IMR-90 (cell line): ENCODE results near the gene BFSP1. TPM values are rescaled to one million over a fixed set of nuclear protein-coding genes. Genes with fewer than 3 reads are reported as not detected.

Experiments used
- ATAC-seq: fragments of 200-7000 bp; cut with Tn5 transposase; 2 replicates; pipeline ENCODE4 v1.9.1; 2020; ENCODE audit warnings: low read depth, mild to moderate bottlenecking, moderate library complexity
- BruUV-seq: library from RNA; stranded (reverse); fragments of 400-500 nt; replicated peaks from 2 replicates; lab custom pipeline; 2021; lab: Mats Ljungman, UMichigan
- CTCF ChIA-PET: fragments of 300-600 bp; formaldehyde crosslinking; extraction: SDS; loops from one replicate; lab custom pipeline; 2021; ENCODE audit warnings: antibody characterized with exemption; lab: Yijun Ruan, JAX
- POLR2A ChIA-PET: fragments of 300-600 bp; sonication (Branson Sonifier 250); formaldehyde crosslinking; loops from one replicate; lab custom pipeline; 2022; ENCODE audit warnings: antibody characterized with exemption; ENCODE audit not compliant: unreplicated experiment; lab: Charles Lee
- DNase-seq: peaks from one replicate; pipeline ENCODE4 v3.0.0; 2013
- H2AFZ ChIP-seq: replicated peaks from 2 replicates; pipeline ENCODE3; 2013; ENCODE audit warnings: low read length, mild to moderate bottlenecking; ENCODE audit not compliant: poor library complexity
- H2AK5ac ChIP-seq: 2 replicates; pipeline ENCODE4 v1.6.1; 2013; ENCODE audit warnings: low read depth, low read length, inconsistent platforms
- H2AK9ac ChIP-seq: replicated peaks from 2 replicates; pipeline ENCODE3; 2013; ENCODE audit warnings: mild to moderate bottlenecking, low read depth, low read length, moderate library complexity; ENCODE audit not compliant: poor library complexity
- H2BK120ac ChIP-seq: 2 replicates; pipeline ENCODE4 v1.6.1; 2013; ENCODE audit warnings: low read depth, low read length, inconsistent platforms
- H2BK15ac ChIP-seq: 3 replicates; pipeline ENCODE4 v1.6.1; 2013; ENCODE audit warnings: low read depth, low read length, inconsistent platforms
- H2BK20ac ChIP-seq: 2 replicates; pipeline ENCODE4 v1.6.1; 2013; ENCODE audit warnings: low read depth, mild to moderate bottlenecking, inconsistent platforms, low read length, moderate library complexity
- H2BK5ac ChIP-seq: 2 replicates; pipeline ENCODE4 v1.6.1; 2013; ENCODE audit warnings: mild to moderate bottlenecking, low read depth, low read length, inconsistent platforms; ENCODE audit not compliant: poor library complexity, severe bottlenecking
- H3K14ac ChIP-seq: replicated peaks from 2 replicates; pipeline ENCODE4 v1.6.1; 2013; ENCODE audit warnings: low read depth, low read length, inconsistent platforms
- H3K18ac ChIP-seq: 2 replicates; pipeline ENCODE4 v1.6.1; 2013; ENCODE audit warnings: low read depth, low read length, control low read depth
- H3K23ac ChIP-seq: 2 replicates; pipeline ENCODE4 v1.6.1; 2013; ENCODE audit warnings: low read depth, low read length, inconsistent platforms
- H3K27ac ChIP-seq: 2 replicates; pipeline ENCODE4 v1.5.1; 2013; ENCODE audit warnings: mild to moderate bottlenecking, control low read depth, low read length; ENCODE audit not compliant: insufficient read depth
- H3K27me3 ChIP-seq: 2 replicates; pipeline ENCODE4 v1.6.1; 2013; ENCODE audit warnings: low read length; ENCODE audit not compliant: control insufficient read depth, insufficient read depth
- H3K36me3 ChIP-seq: 2 replicates; pipeline ENCODE4 v1.6.1; 2013; ENCODE audit warnings: low read length, mixed read lengths; ENCODE audit not compliant: control insufficient read depth, insufficient read depth
- H3K4ac ChIP-seq: 2 replicates; pipeline ENCODE4 v1.6.1; 2013; ENCODE audit warnings: low read depth, low read length, inconsistent platforms
- H3K4me1 ChIP-seq: 2 replicates; pipeline ENCODE4 v1.6.1; 2013; ENCODE audit warnings: low read length, mixed read lengths; ENCODE audit not compliant: control insufficient read depth, insufficient read depth
- H3K4me2 ChIP-seq: 2 replicates; pipeline ENCODE4 v1.6.1; 2013; ENCODE audit warnings: low read depth, mild to moderate bottlenecking, control low read depth, low read length, moderate library complexity
- H3K4me3 ChIP-seq: 2 replicates; pipeline ENCODE4 v1.5.1; 2013; ENCODE audit warnings: low read depth, mild to moderate bottlenecking, control low read depth, low read length, moderate library complexity; ENCODE audit not compliant: insufficient read depth
- H3K56ac ChIP-seq: 2 replicates; pipeline ENCODE4 v1.6.1; 2013; ENCODE audit warnings: low read length, inconsistent platforms; ENCODE audit not compliant: insufficient read depth; ENCODE audit errors: extremely low read depth
- H3K79me1 ChIP-seq, 2 experiments: 2 replicates each; pipeline ENCODE4 v1.6.1; 2013; ENCODE audit warnings: low read length in 2 of 2, inconsistent platforms in 1 of 2, low read depth in 1 of 2
- H3K9ac ChIP-seq: 2 replicates; pipeline ENCODE4 v1.6.1; 2013; ENCODE audit warnings: low read depth, low read length, control low read depth
- H3K9me1 ChIP-seq: 2 replicates; pipeline ENCODE4 v1.6.1; 2013; ENCODE audit warnings: low read length, inconsistent platforms; ENCODE audit not compliant: insufficient read depth
- H3K9me3 ChIP-seq: 2 replicates; pipeline ENCODE4 v1.6.1; 2013; ENCODE audit warnings: low read length; ENCODE audit not compliant: control insufficient read depth, insufficient read depth
- H4K20me1 ChIP-seq: 2 replicates; pipeline ENCODE4 v1.6.1; 2013; ENCODE audit warnings: low read length, inconsistent platforms; ENCODE audit not compliant: insufficient read depth
- H4K5ac ChIP-seq: 2 replicates; pipeline ENCODE4 v1.6.1; 2013; ENCODE audit warnings: mild to moderate bottlenecking, low read depth, low read length, control low read depth
- H4K8ac ChIP-seq, 2 experiments: 2 replicates each; pipeline ENCODE4 v1.6.1; 2013; ENCODE audit warnings: low read depth in 2 of 2, low read length in 2 of 2, control low read depth in 1 of 2, inconsistent platforms in 1 of 2
- H4K91ac ChIP-seq: 2 replicates; pipeline ENCODE4 v1.6.1; 2013; ENCODE audit warnings: low read depth, low read length, inconsistent platforms; ENCODE audit not compliant: insufficient read depth
- CEBPB ChIP-seq: IDR thresholded peaks from 2 replicates; pipeline ENCODE4 v1.6.1; 2012; ENCODE audit warnings: low read depth, low read length, improper control_type of control experiment
- CHD1 ChIP-seq: IDR thresholded peaks from 2 replicates; pipeline ENCODE4 v1.6.1; 2012; ENCODE audit warnings: low read depth, low read length, improper control_type of control experiment
- ELK1 ChIP-seq: fragments of 150-350 bp; IDR thresholded peaks from 2 replicates; pipeline ENCODE4 v1.6.1; 2016; ENCODE audit warnings: low read depth, mild to moderate bottlenecking, low read length, moderate library complexity, borderline replicate concordance
- FOS ChIP-seq: fragments of 150-350 bp; IDR thresholded peaks from 2 replicates; pipeline ENCODE4 v1.6.1; 2016; ENCODE audit warnings: low read depth, low read length
- MAFK ChIP-seq: IDR thresholded peaks from 2 replicates; pipeline ENCODE4 v1.6.1; 2012; ENCODE audit warnings: low read depth, low read length, improper control_type of control experiment
- MAZ ChIP-seq: IDR thresholded peaks from 2 replicates; pipeline ENCODE4 v1.6.1; 2012; ENCODE audit warnings: low read depth, mild to moderate bottlenecking, low read length, improper control_type of control experiment, moderate library complexity, borderline replicate concordance
- MXI1 ChIP-seq: IDR thresholded peaks from 2 replicates; pipeline ENCODE4 v1.6.1; 2012; ENCODE audit warnings: low read depth, mild to moderate bottlenecking, low read length, moderate library complexity, borderline replicate concordance
- POLR2A ChIP-seq: IDR thresholded peaks from 2 replicates; pipeline ENCODE4 v1.6.1; 2012; ENCODE audit warnings: mild to moderate bottlenecking, low read depth, low read length
- RCOR1 ChIP-seq: IDR thresholded peaks from 2 replicates; pipeline ENCODE4 v1.6.1; 2012; ENCODE audit warnings: mild to moderate bottlenecking, low read length, improper control_type of control experiment; ENCODE audit not compliant: insufficient replicate concordance
- RFX5 ChIP-seq: IDR thresholded peaks from 2 replicates; pipeline ENCODE4 v1.8.0; 2012; ENCODE audit warnings: low read depth, mild to moderate bottlenecking, low read length, moderate library complexity
- SMC3 ChIP-seq: fragments of 150-350 bp; IDR thresholded peaks from 2 replicates; pipeline ENCODE4 v1.6.1; 2016; ENCODE audit warnings: low read depth, mild to moderate bottlenecking, antibody characterized with exemption, low read length, moderate library complexity
- dilution Hi-C: fragments of 300-500 bp; cut with HindIII; formaldehyde crosslinking; loops from one replicate; pipeline ENCODE4 v1.14.3; 2018; ENCODE audit warnings: low sequenced_read_pairs; ENCODE audit not compliant: unreplicated experiment
- in situ Hi-C: fragments of 300-500 bp; cut with MboI; formaldehyde crosslinking; loops from 3 replicates; pipeline ENCODE4 v1.14.3; 2019; ENCODE audit warnings: low sequenced_read_pairs, inconsistent platforms, mixed read lengths
- intact Hi-C: fragments of 100-400 bp; cut with micrococcal nuclease; formaldehyde crosslinking; loops from 2 replicates; pipeline ENCODE4 v1.10.0; 2022
- polyA plus RNA-seq, 3 experiments: library from polyadenylated mRNA; depleted of rRNA; stranded (reverse); fragments of >200 nt; gene quantifications; 2 replicates each; pipeline ENCODE4 v1.2.3, GENCODE V29; 2012; ENCODE audit warnings: low replicate concordance in 1 of 3
- total RNA-seq: library from RNA; depleted of rRNA; stranded (reverse); fragments of >200 nt; gene quantifications from 2 replicates; pipeline ENCODE4 v1.2.3, GENCODE V29; 2012
- TF ChIP-seq, protein P1 (sequence below): conservative IDR thresholded peaks from 2 replicates; pipeline ENCODE4 v1.5.1; 2012; ENCODE audit warnings: mild to moderate bottlenecking, low read depth, low read length, improper control_type of control experiment

The BFSP1 gene
- total and polyA plus RNA-seq, 2 of the 4 experiments (the other 2 are of a cell fraction), result 1.1 to 2.0 TPM

GRCh38 chr20:17529586-17529985, 1.6 kb downstream of the BFSP1 start:
- 0 out of 2 replicates have a peak, but pooled peaks cover 2% of the 10 kb centered on the region for H3K4me1 ChIP-seq
- dilution Hi-C loops, result no loop called here
- H2BK120ac ChIP-seq, result no peak overlapping the region
- H3K36me3 ChIP-seq, result no peaks in the 10 kb centered on the region
- no peaks in the 10 kb centered on the region; the same call in 1 of the 2 replicates for H3K9me1 ChIP-seq
- no peak overlapping the region for H3K4me2 ChIP-seq
- H3K27me3 ChIP-seq, result 0 out of 2 replicates have a peak, but pooled peaks cover 1% of the 10 kb centered on the region
- no TSS peak for BruUV-seq
- H3K18ac ChIP-seq, result no peak overlapping the region
- H3K23ac ChIP-seq, result no peak overlapping the region
- POLR2A ChIA-PET, result no interaction called here
- TF ChIP-seq SMC3 (no peak), MXI1 (no peak), RCOR1 (no peak), ELK1 (no peak), POLR2A (no peak), CHD1 (no peak), FOS (no peak), CEBPB (no peak), MAZ (no peak), MAFK (no peak), RFX5 (no peak)
- TF ChIP-seq, protein P1, sequence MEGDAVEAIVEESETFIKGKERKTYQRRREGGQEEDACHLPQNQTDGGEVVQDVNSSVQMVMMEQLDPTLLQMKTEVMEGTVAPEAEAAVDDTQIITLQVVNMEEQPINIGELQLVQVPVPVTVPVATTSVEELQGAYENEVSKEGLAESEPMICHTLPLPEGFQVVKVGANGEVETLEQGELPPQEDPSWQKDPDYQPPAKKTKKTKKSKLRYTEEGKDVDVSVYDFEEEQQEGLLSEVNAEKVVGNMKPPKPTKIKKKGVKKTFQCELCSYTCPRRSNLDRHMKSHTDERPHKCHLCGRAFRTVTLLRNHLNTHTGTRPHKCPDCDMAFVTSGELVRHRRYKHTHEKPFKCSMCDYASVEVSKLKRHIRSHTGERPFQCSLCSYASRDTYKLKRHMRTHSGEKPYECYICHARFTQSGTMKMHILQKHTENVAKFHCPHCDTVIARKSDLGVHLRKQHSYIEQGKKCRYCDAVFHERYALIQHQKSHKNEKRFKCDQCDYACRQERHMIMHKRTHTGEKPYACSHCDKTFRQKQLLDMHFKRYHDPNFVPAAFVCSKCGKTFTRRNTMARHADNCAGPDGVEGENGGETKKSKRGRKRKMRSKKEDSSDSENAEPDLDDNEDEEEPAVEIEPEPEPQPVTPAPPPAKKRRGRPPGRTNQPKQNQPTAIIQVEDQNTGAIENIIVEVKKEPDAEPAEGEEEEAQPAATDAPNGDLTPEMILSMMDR, result no peak
- H4K20me1 ChIP-seq, result no peaks in the 10 kb centered on the region
- no peak overlapping the region for H3K56ac ChIP-seq
- H3K9ac ChIP-seq, result no peak overlapping the region
- CTCF ChIA-PET, result interaction anchor here (0.6 kb wide), 1 partner anchor 906 kb away, joined by 3 read pairs; no protein-coding TSS in a partner anchor
- no peak overlapping the region for H3K14ac ChIP-seq
- no peaks in the 10 kb centered on the region for H3K79me1 ChIP-seq
- no peak overlapping the region for H3K4me3 ChIP-seq
- H2BK5ac ChIP-seq, result no peak overlapping the region
- no peak overlapping the region for H4K8ac ChIP-seq
- no peak for ATAC-seq
- no peak overlapping the region for H4K91ac ChIP-seq
- intact Hi-C loops, result no loop called here
- no peak overlapping the region for H2BK15ac ChIP-seq
- no peak for DNase-seq
- no peak overlapping the region for H3K4ac ChIP-seq
- H4K5ac ChIP-seq, result no peak overlapping the region
- H2AFZ ChIP-seq, result no peak overlapping the region
- no peaks in the 10 kb centered on the region for H3K9me3 ChIP-seq
- H2BK20ac ChIP-seq, result no peak overlapping the region
- H2AK5ac ChIP-seq, result no peak overlapping the region
- H3K27ac ChIP-seq, result no peak overlapping the region
- in situ Hi-C loops, result no loop called here
- no peak overlapping the region for H2AK9ac ChIP-seq
